ENCODE data around the gene COX7A2. TPM values are rescaled to one million over a fixed set of nuclear protein-coding genes. Genes with fewer than 3 reads are reported as not detected.

The COX7A2 gene
- total RNA-seq, 2 experiments from 2014 or later = 397 to 403 TPM

GRCh38 chr6:75281653-75282052 is 38.1 kb upstream of the COX7A2 start:
- ChIA-PET POLR2A (no interaction called here), CTCF (no interaction called here)
- H3K4me3 Mint-ChIP-seq = no peak overlapping the region
- H3K27ac Mint-ChIP-seq = no peak overlapping the region
- peaks cover 14% of the 10 kb centered on the region for H3K36me3 Mint-ChIP-seq (ENCODE audit: low read depth)
- no peaks in the 10 kb centered on the region for H3K27me3 Mint-ChIP-seq
- H3K9me3 Mint-ChIP-seq = no peaks in the 10 kb centered on the region
- peaks cover 42% of the 10 kb centered on the region for H3K4me1 Mint-ChIP-seq
- DNase-seq = no peak

- Mint-ChIP-seq H3K27ac (no peak overlapping the region), H3K4me3 (no peak overlapping the region)
- CTCF ChIA-PET = no interaction called here
Measured at GRCh38 chr6:75280131-75280855, 36.7 kb upstream of the COX7A2 start.

GRCh38 chr6:75279418-75279817 is 35.8 kb upstream of the COX7A2 start:
- Mint-ChIP-seq H3K27me3 (no peaks in the 10 kb centered on the region), H3K4me3 (no peak overlapping the region), H3K27ac (no peak overlapping the region), H3K9me3 (peaks cover 6% of the 10 kb centered on the region), H3K4me1 (peaks cover 47% of the 10 kb centered on the region), H3K36me3 (ENCODE audit: low read depth) (peaks cover 31% of the 10 kb centered on the region)
- DNase-seq = no peak
- CTCF ChIA-PET = no interaction called here
- POLR2A ChIA-PET = no interaction called here

More at GRCh38 chr6:75280131-75280855, 36.7 kb upstream of the COX7A2 start:
- H3K27me3 Mint-ChIP-seq = no peaks in the 10 kb centered on the region
- peaks cover 43% of the 10 kb centered on the region for H3K4me1 Mint-ChIP-seq
- H3K9me3 Mint-ChIP-seq = peaks cover 1% of the 10 kb centered on the region
- no peak for DNase-seq
- peaks cover 24% of the 10 kb centered on the region for H3K36me3 Mint-ChIP-seq (ENCODE audit: low read depth)
- POLR2A ChIA-PET = no interaction called here

GRCh38 chr6:75278474-75279077 is 35.0 kb upstream of the COX7A2 start:
- Mint-ChIP-seq H3K36me3 (ENCODE audit: low read depth) (peaks cover 38% of the 10 kb centered on the region), H3K4me3 (no peak overlapping the region), H3K9me3 (peaks cover 6% of the 10 kb centered on the region), H3K27me3 (no peaks in the 10 kb centered on the region), H3K4me1 (peaks cover 54% of the 10 kb centered on the region), H3K27ac (no peak overlapping the region)
- no peak for DNase-seq
- CTCF ChIA-PET = interaction anchor here (0.9 to 1.5 kb wide), 2 partner anchors 10 to 1169 kb away, joined by 3 to 5 read pairs; no protein-coding TSS in a partner anchor
- POLR2A ChIA-PET = interaction anchor here (0.5 kb wide), 1 partner anchor 20 kb away, joined by 4 read pairs; no protein-coding TSS in a partner anchor

GRCh38 chr6:75275067-75275466 is 31.5 kb upstream of the COX7A2 start:
- Mint-ChIP-seq H3K27me3 (no peaks in the 10 kb centered on the region), H3K36me3 (ENCODE audit: low read depth) (peaks cover 67% of the 10 kb centered on the region), H3K4me3 (no peak overlapping the region), H3K9me3 (peaks cover 11% of the 10 kb centered on the region), H3K4me1 (peaks cover 62% of the 10 kb centered on the region), H3K27ac (peak overlapping the region; percentile 25)
- ChIA-PET POLR2A (no interaction called here), CTCF (interaction anchor here (1.2 kb wide), 1 partner anchor 71 kb away, joined by 3 read pairs; no protein-coding TSS in a partner anchor)
- no peak for DNase-seq

GRCh38 chr6:75273009-75273408 is 29.4 kb upstream of the COX7A2 start:
- ChIA-PET CTCF (interaction anchor here (1.0 kb wide), 1 partner anchor 18 kb away, joined by 5 read pairs; no protein-coding TSS in a partner anchor), POLR2A (no interaction called here)
- H3K4me3 Mint-ChIP-seq = no peak overlapping the region
- peaks cover 53% of the 10 kb centered on the region for H3K4me1 Mint-ChIP-seq
- H3K36me3 Mint-ChIP-seq (ENCODE audit: low read depth) = peaks cover 62% of the 10 kb centered on the region
- no peak for DNase-seq
- H3K27ac Mint-ChIP-seq = no peak overlapping the region
- H3K27me3 Mint-ChIP-seq = no peaks in the 10 kb centered on the region
- peaks cover 11% of the 10 kb centered on the region for H3K9me3 Mint-ChIP-seq

- H3K27ac Mint-ChIP-seq = peak overlapping the region; percentile 31
- H3K4me1 Mint-ChIP-seq = peaks cover 57% of the 10 kb centered on the region
Measured at GRCh38 chr6:75272145-75272840, 28.7 kb upstream of the COX7A2 start.

GRCh38 chr6:75268988-75269354 is 25.4 kb upstream of the COX7A2 start:
- Mint-ChIP-seq H3K4me1 (peaks cover 41% of the 10 kb centered on the region), H3K4me3 (no peak overlapping the region), H3K36me3 (ENCODE audit: low read depth) (peaks cover 37% of the 10 kb centered on the region), H3K27ac (no peak overlapping the region), H3K27me3 (no peaks in the 10 kb centered on the region), H3K9me3 (peaks cover 5% of the 10 kb centered on the region)
- ChIA-PET POLR2A (no interaction called here), CTCF (interaction anchor here (1.0 kb wide), 1 partner anchor 9 kb away, joined by 5 read pairs; no protein-coding TSS in a partner anchor)
- no peak for DNase-seq

More at GRCh38 chr6:75272145-75272840, 28.7 kb upstream of the COX7A2 start:
- Mint-ChIP-seq H3K9me3 (peaks cover 11% of the 10 kb centered on the region), H3K27me3 (no peaks in the 10 kb centered on the region), H3K36me3 (ENCODE audit: low read depth) (peaks cover 62% of the 10 kb centered on the region), H3K4me3 (peak overlapping the region; percentile 16)
- no peak for DNase-seq
- ChIA-PET CTCF (interaction anchor here (0.5 to 0.9 kb wide), 2 partner anchors 65 to 1495 kb away, joined by 3 read pairs; no protein-coding TSS in a partner anchor), POLR2A (no interaction called here)

- Mint-ChIP-seq H3K4me3 (no peak overlapping the region), H3K27me3 (no peaks in the 10 kb centered on the region), H3K36me3 (ENCODE audit: low read depth) (peaks cover 34% of the 10 kb centered on the region), H3K4me1 (peaks cover 38% of the 10 kb centered on the region), H3K27ac (no peak overlapping the region), H3K9me3 (peaks cover 5% of the 10 kb centered on the region)
- DNase-seq = no peak
- ChIA-PET CTCF (interaction anchor here (1.0 kb wide), 1 partner anchor 10 kb away, joined by 5 read pairs; no protein-coding TSS in a partner anchor), POLR2A (no interaction called here)
Measured at GRCh38 chr6:75268121-75268987, 24.8 kb upstream of the COX7A2 start.

- no peak overlapping the region for H3K27ac Mint-ChIP-seq
- peaks cover 5% of the 10 kb centered on the region for H3K9me3 Mint-ChIP-seq
- POLR2A ChIA-PET = no interaction called here
- no peaks in the 10 kb centered on the region for H3K27me3 Mint-ChIP-seq
- peaks cover 32% of the 10 kb centered on the region for H3K4me1 Mint-ChIP-seq
- H3K4me3 Mint-ChIP-seq = no peak overlapping the region
- CTCF ChIA-PET = no interaction called here
- peaks cover 30% of the 10 kb centered on the region for H3K36me3 Mint-ChIP-seq (ENCODE audit: low read depth)
- DNase-seq = no peak
Measured at GRCh38 chr6:75267461-75267860, 23.9 kb upstream of the COX7A2 start.

GRCh38 chr6:75266716-75267291 is 23.2 kb upstream of the COX7A2 start:
- Mint-ChIP-seq H3K4me3 (no peak overlapping the region), H3K4me1 (peaks cover 27% of the 10 kb centered on the region), H3K36me3 (ENCODE audit: low read depth) (peaks cover 23% of the 10 kb centered on the region), H3K27me3 (no peaks in the 10 kb centered on the region), H3K27ac (no peak overlapping the region), H3K9me3 (peaks cover 4% of the 10 kb centered on the region)
- CTCF ChIA-PET = no interaction called here
- DNase-seq = no peak
- POLR2A ChIA-PET = no interaction called here

- ChIA-PET POLR2A (no interaction called here), CTCF (interaction anchor here (2.0 kb wide), 1 partner anchor 18 kb away, joined by 4 read pairs; no protein-coding TSS in a partner anchor)
- no peak overlapping the region for H3K27ac Mint-ChIP-seq
- H3K4me1 Mint-ChIP-seq = peaks cover 8% of the 10 kb centered on the region
- DNase-seq = no peak
- H3K4me3 Mint-ChIP-seq = no peak overlapping the region
- H3K9me3 Mint-ChIP-seq = no peaks in the 10 kb centered on the region
- peaks cover 22% of the 10 kb centered on the region for H3K36me3 Mint-ChIP-seq (ENCODE audit: low read depth)
- H3K27me3 Mint-ChIP-seq = no peaks in the 10 kb centered on the region
Measured at GRCh38 chr6:75263401-75263750, 19.8 kb upstream of the COX7A2 start.

All from activated CD4-positive, alpha-beta T cell treated with anti-CD3 and anti-CD28 coated beads, Interleukin-2, amount 10 ng/mL, durations not matched to agents 7 days and 5 days (primary cell).